Epithelial cell of esophagus (primary cell): ENCODE measurements around the gene PRPSAP2.

Experiments used
- DNase-seq: peaks from one replicate; pipeline ENCODE4 v3.0.0; 2010; ENCODE audit warnings: low read depth
- H3K4me3 ChIP-seq: 2 replicates; pipeline ENCODE4 v1.5.1; 2011; ENCODE audit warnings: mild to moderate bottlenecking, low read length, control low read depth
- CTCF ChIP-seq: IDR thresholded peaks from 2 replicates; pipeline ENCODE4 v1.5.1; 2011; ENCODE audit warnings: low read depth, mild to moderate bottlenecking, low read length, control low read depth, inconsistent platforms; ENCODE audit not compliant: insufficient read depth; ENCODE audit errors: missing control alignments

Gene PRPSAP2

GRCh38 chr17:18967916-18968315, 110.0 kb downstream of the PRPSAP2 start:
- no peak overlapping the region for H3K4me3 ChIP-seq
- no peak for TF ChIP-seq CTCF
- DNase-seq, result peak; percentile 90

- no peak for TF ChIP-seq CTCF
- no peak overlapping the region for H3K4me3 ChIP-seq
Observed at GRCh38 chr17:18968345-18968744, 110.4 kb downstream of the PRPSAP2 start.

GRCh38 chr17:18968945-18969887, 111.3 kb downstream of the PRPSAP2 start:
- peak; percentile 85 for DNase-seq
- TF ChIP-seq CTCF, result no peak
- H3K4me3 ChIP-seq, result no peak overlapping the region

More at GRCh38 chr17:18968345-18968744, 110.4 kb downstream of the PRPSAP2 start:
- no peak for DNase-seq

- DNase-seq, result no peak
- H3K4me3 ChIP-seq, result no peak overlapping the region
- TF ChIP-seq CTCF, result peak; percentile 15
Observed at GRCh38 chr17:18970582-18971480, 112.9 kb downstream of the PRPSAP2 start.

- DNase-seq, result no peak
- TF ChIP-seq CTCF, result no peak
- H3K4me3 ChIP-seq, result no peak overlapping the region
Observed at GRCh38 chr17:18971801-18972200, 113.9 kb downstream of the PRPSAP2 start.

- TF ChIP-seq CTCF, result no peak
Observed at GRCh38 chr17:18974407-18975149, 116.6 kb downstream of the PRPSAP2 start.

More at GRCh38 chr17:18974407-18975149, 116.6 kb downstream of the PRPSAP2 start:
- no peak overlapping the region for H3K4me3 ChIP-seq
- peak; percentile 91 for DNase-seq
